Lower lobe of right lung (tissue), 1 donor: ENCODE results near the gene FBXO34. TPM values are rescaled to one million over a fixed set of nuclear protein-coding genes. Genes with fewer than 3 reads are reported as not detected.

Source experiments
- total RNA-seq: library from RNA; stranded (reverse); fragmentation: NEBNext Ultra II Directional; extraction: Animal tissue kit (Norgen Biotek cat#: 25700); gene quantifications from one replicate; pipeline ENCODE4 v1.2.1, GENCODE V29; 2021
- donor health status: DM: no; HTN: yes; CAD: no; lungs with severe emphysema.

FBXO34 gene
- total RNA-seq, 1 donor from 2014 or later, result 34.7 TPM

Other genes with a start within 250 kb of the FBXO34 start
- 3.5 TPM for gene WDHD1, start 244.3 kb upstream of the FBXO34 start, total RNA-seq
- 17.9 TPM for gene SOCS4, start 244.2 kb upstream of the FBXO34 start, total RNA-seq
- gene MAPK1IP1L, start 219.8 kb upstream of the FBXO34 start, total RNA-seq, result 72.4 TPM
- gene LGALS3, start 142.2 kb upstream of the FBXO34 start, total RNA-seq, result 528 TPM
- 0.97 TPM for gene DLGAP5, start 79.8 kb upstream of the FBXO34 start, total RNA-seq
- 9.8 TPM for gene ATG14, start 140.4 kb downstream of the FBXO34 start, total RNA-seq
- gene TBPL2, start 169.2 kb downstream of the FBXO34 start, total RNA-seq, result not detected